ENCODE results near the gene LRPPRC. TPM values are rescaled to one million over a fixed set of nuclear protein-coding genes. Genes with fewer than 3 reads are reported as not detected.

LRPPRC gene
- total and polyA plus RNA-seq, 2 experiments from 2014 or later, result 163 to 200 TPM

- peaks cover 85% of the 10 kb centered on the region for H3K36me3 Mint-ChIP-seq (ENCODE audit: low read depth)
- H3K27me3 Mint-ChIP-seq (ENCODE audit: insufficient read depth, low read depth, poor library complexity), result no peaks in the 10 kb centered on the region
- Histone ChIP-seq H3K27ac (ENCODE audit: low read depth) (no peak overlapping the region), H3F3A (replicated peaks; ENCODE audit: low read depth) (no peaks in the 10 kb centered on the region), H4K20me1 (replicated peaks; ENCODE audit: insufficient read depth) (peaks cover 7% of the 10 kb centered on the region; the same call in 1 of the 2 replicates), H3K4me2 (no peak overlapping the region), H3K4me3 (no peak overlapping the region), H3K9me2 (ENCODE audit: insufficient read depth) (no peaks in the 10 kb centered on the region), H3K27me3 (ENCODE audit: insufficient read depth) (no peaks in the 10 kb centered on the region), H3K4me1 (ENCODE audit: insufficient read depth) (peaks cover 36% of the 10 kb centered on the region), H2AFZ (no peak overlapping the region), H3K36me3 (ENCODE audit: insufficient read depth) (peaks cover 63% of the 10 kb centered on the region), H3K79me2 (replicated peaks; ENCODE audit: insufficient read depth) (peaks cover 28% of the 10 kb centered on the region; the same call in 1 of the 2 replicates)
- no peak for DNase-seq (ENCODE audit: low spot score)
- TF ChIP-seq, protein P1, sequence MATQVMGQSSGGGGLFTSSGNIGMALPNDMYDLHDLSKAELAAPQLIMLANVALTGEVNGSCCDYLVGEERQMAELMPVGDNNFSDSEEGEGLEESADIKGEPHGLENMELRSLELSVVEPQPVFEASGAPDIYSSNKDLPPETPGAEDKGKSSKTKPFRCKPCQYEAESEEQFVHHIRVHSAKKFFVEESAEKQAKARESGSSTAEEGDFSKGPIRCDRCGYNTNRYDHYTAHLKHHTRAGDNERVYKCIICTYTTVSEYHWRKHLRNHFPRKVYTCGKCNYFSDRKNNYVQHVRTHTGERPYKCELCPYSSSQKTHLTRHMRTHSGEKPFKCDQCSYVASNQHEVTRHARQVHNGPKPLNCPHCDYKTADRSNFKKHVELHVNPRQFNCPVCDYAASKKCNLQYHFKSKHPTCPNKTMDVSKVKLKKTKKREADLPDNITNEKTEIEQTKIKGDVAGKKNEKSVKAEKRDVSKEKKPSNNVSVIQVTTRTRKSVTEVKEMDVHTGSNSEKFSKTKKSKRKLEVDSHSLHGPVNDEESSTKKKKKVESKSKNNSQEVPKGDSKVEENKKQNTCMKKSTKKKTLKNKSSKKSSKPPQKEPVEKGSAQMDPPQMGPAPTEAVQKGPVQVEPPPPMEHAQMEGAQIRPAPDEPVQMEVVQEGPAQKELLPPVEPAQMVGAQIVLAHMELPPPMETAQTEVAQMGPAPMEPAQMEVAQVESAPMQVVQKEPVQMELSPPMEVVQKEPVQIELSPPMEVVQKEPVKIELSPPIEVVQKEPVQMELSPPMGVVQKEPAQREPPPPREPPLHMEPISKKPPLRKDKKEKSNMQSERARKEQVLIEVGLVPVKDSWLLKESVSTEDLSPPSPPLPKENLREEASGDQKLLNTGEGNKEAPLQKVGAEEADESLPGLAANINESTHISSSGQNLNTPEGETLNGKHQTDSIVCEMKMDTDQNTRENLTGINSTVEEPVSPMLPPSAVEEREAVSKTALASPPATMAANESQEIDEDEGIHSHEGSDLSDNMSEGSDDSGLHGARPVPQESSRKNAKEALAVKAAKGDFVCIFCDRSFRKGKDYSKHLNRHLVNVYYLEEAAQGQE (IDR thresholded peaks at IDR 0.05; ENCODE audit: unreplicated experiment), result no peak
- TF ChIP-seq EZH2phosphoT487 (IDR thresholded peaks at IDR 0.05; ENCODE audit: unreplicated experiment) (no peak), ZNF462 (CRISPR knock-in tag; IDR thresholded peaks at IDR 0.05) (no peak), ZNF331 (CRISPR knock-in tag; IDR thresholded peaks at IDR 0.05; ENCODE audit: low read depth) (no peak), EZH2 (IDR thresholded peaks at IDR 0.05; ENCODE audit: low read depth, unreplicated experiment) (no peak), JUNB (IDR thresholded peaks at IDR 0.05; ENCODE audit: unreplicated experiment) (no peak), ZNF114 (CRISPR knock-in tag; IDR thresholded peaks at IDR 0.05) (no peak), CREB1 (CRISPR knock-in tag; IDR thresholded peaks at IDR 0.05; ENCODE audit: low read depth) (no peak), STAT1 (IDR thresholded peaks at IDR 0.05; ENCODE audit: unreplicated experiment) (no peak), POLR2AphosphoS5 (IDR thresholded peaks at IDR 0.05; ENCODE audit: low read depth) (no peak), NANOG (IDR thresholded peaks at IDR 0.05; ENCODE audit: borderline replicate concordance) (no peak)
- TF ChIP-seq, protein P2, sequence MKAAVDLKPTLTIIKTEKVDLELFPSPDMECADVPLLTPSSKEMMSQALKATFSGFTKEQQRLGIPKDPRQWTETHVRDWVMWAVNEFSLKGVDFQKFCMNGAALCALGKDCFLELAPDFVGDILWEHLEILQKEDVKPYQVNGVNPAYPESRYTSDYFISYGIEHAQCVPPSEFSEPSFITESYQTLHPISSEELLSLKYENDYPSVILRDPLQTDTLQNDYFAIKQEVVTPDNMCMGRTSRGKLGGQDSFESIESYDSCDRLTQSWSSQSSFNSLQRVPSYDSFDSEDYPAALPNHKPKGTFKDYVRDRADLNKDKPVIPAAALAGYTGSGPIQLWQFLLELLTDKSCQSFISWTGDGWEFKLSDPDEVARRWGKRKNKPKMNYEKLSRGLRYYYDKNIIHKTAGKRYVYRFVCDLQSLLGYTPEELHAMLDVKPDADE (IDR thresholded peaks at IDR 0.05), result no peak
- TF ChIP-seq, protein P3, sequence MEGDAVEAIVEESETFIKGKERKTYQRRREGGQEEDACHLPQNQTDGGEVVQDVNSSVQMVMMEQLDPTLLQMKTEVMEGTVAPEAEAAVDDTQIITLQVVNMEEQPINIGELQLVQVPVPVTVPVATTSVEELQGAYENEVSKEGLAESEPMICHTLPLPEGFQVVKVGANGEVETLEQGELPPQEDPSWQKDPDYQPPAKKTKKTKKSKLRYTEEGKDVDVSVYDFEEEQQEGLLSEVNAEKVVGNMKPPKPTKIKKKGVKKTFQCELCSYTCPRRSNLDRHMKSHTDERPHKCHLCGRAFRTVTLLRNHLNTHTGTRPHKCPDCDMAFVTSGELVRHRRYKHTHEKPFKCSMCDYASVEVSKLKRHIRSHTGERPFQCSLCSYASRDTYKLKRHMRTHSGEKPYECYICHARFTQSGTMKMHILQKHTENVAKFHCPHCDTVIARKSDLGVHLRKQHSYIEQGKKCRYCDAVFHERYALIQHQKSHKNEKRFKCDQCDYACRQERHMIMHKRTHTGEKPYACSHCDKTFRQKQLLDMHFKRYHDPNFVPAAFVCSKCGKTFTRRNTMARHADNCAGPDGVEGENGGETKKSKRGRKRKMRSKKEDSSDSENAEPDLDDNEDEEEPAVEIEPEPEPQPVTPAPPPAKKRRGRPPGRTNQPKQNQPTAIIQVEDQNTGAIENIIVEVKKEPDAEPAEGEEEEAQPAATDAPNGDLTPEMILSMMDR (conservative IDR thresholded peaks at IDR 0.05; ENCODE audit: low read depth in 2 of 2), result no peak
- no peak overlapping the region for H3K4me3 Mint-ChIP-seq
- peak overlapping the region; percentile 23; the same call in 1 of the 2 replicates for H3K27ac Mint-ChIP-seq
- ATAC-seq, result no peak
- peaks cover 51% of the 10 kb centered on the region for H3K4me1 Mint-ChIP-seq
- H3K9me3 Mint-ChIP-seq, result no peaks in the 10 kb centered on the region
Measured at GRCh38 chr2:43948370-43948769, 47.4 kb downstream of the LRPPRC start.
